Glutamatergic neuron (in vitro differentiated cells): Measurements from ENCODE around the gene HGFAC. TPM values are rescaled to one million over a fixed set of nuclear protein-coding genes. Genes with fewer than 3 reads are reported as not detected.

Experiments used
- DNase-seq: peaks from one replicate; pipeline ENCODE4 v3.0.0; 2022
- H3K27ac Mint-ChIP-seq: one replicate; pipeline ENCODE4 v1.8.0; 2020; ENCODE audit warnings: mild to moderate bottlenecking, mixed read lengths, inconsistent platforms; ENCODE audit not compliant: unreplicated experiment
- H3K27me3 Mint-ChIP-seq: one replicate; pipeline ENCODE4 v1.8.0; 2020; ENCODE audit warnings: mild to moderate bottlenecking, moderate library complexity, mixed read lengths, inconsistent platforms; ENCODE audit not compliant: unreplicated experiment
- H3K36me3 Mint-ChIP-seq: one replicate; pipeline ENCODE4 v1.8.0; 2020; ENCODE audit warnings: mild to moderate bottlenecking, mixed read lengths, inconsistent platforms; ENCODE audit not compliant: unreplicated experiment
- H3K4me1 Mint-ChIP-seq: one replicate; pipeline ENCODE4 v1.8.0; 2020; ENCODE audit warnings: mild to moderate bottlenecking, low read depth, mixed read lengths, inconsistent platforms; ENCODE audit not compliant: unreplicated experiment
- H3K4me3 Mint-ChIP-seq: one replicate; pipeline ENCODE4 v1.8.0; 2020; ENCODE audit warnings: mild to moderate bottlenecking, mixed read lengths, inconsistent platforms; ENCODE audit not compliant: unreplicated experiment
- H3K9me3 Mint-ChIP-seq: one replicate; pipeline ENCODE4 v1.8.0; 2020; ENCODE audit warnings: mild to moderate bottlenecking, moderate library complexity, mixed read lengths, inconsistent platforms; ENCODE audit not compliant: unreplicated experiment
- total RNA-seq: library from RNA; stranded (reverse); fragmentation: NEBNext Ultra II Directional; extraction: Animal tissue kit (Norgen Biotek cat#: 25700); gene quantifications from one replicate; pipeline ENCODE4 v1.2.1, GENCODE V29; 2021; ENCODE audit not compliant: unreplicated experiment
- TF ChIP-seq, protein P1 (sequence below): fragments of 200-600 bp; sonication (generic); IDR thresholded peaks from one replicate; pipeline ENCODE4 v1.5.0; 2021; ENCODE audit not compliant: partially characterized antibody, unreplicated experiment

Gene HGFAC
- total RNA-seq, 1 donor from 2014 or later, result 9.4 TPM

DNA sequence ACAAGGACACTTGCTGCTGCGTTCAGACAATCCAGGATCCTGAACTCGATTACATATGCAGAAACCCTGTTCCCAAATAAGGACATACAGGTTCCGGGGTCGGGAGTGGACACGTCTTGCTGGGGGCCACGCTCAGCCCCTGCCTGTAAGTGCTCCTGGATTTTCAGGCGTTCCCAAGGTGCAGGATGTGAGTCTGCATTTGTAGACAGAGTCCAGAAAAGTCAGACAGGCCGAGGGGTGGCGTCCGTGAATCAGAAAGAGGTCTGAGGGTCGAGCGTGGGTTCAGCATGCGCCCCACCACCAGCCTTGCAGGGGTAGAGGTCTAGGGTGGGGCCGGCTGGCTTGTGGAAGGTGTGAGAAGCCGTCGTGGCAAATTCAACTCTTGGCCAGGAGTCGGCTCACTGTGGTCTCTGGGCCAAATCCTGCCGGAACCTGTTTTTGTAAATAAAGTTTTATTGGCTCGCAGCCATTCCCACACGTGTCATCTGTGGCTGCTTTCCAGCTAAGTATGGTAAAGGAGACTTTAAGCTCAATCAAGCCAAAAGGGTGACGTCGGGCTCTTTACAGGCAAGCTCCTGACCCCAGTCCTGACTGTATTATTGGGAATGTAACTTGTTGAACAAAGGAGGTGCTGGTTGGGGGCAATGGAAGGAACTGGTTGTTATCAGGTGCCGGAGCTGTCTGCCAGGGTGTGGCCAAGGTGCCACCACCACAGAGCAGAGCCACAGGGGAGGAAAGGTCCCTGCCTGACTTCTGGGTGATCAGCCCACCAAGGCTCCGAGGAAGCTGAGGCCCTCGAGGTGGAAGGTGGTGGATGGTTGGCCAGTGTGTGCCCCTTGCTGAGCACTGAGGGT is 28.7 kb downstream of the HGFAC start:
- H3K27me3 Mint-ChIP-seq, result peaks cover 2% of the 10 kb centered on the region
- H3K4me1 Mint-ChIP-seq, result no peaks in the 10 kb centered on the region
- TF ChIP-seq, protein P1, sequence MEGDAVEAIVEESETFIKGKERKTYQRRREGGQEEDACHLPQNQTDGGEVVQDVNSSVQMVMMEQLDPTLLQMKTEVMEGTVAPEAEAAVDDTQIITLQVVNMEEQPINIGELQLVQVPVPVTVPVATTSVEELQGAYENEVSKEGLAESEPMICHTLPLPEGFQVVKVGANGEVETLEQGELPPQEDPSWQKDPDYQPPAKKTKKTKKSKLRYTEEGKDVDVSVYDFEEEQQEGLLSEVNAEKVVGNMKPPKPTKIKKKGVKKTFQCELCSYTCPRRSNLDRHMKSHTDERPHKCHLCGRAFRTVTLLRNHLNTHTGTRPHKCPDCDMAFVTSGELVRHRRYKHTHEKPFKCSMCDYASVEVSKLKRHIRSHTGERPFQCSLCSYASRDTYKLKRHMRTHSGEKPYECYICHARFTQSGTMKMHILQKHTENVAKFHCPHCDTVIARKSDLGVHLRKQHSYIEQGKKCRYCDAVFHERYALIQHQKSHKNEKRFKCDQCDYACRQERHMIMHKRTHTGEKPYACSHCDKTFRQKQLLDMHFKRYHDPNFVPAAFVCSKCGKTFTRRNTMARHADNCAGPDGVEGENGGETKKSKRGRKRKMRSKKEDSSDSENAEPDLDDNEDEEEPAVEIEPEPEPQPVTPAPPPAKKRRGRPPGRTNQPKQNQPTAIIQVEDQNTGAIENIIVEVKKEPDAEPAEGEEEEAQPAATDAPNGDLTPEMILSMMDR, result no peak
- H3K36me3 Mint-ChIP-seq, result no peaks in the 10 kb centered on the region
- H3K27ac Mint-ChIP-seq, result no peak overlapping the region
- peak; percentile 5 for DNase-seq
- no peaks in the 10 kb centered on the region for H3K9me3 Mint-ChIP-seq
- no peak overlapping the region for H3K4me3 Mint-ChIP-seq

DNA sequence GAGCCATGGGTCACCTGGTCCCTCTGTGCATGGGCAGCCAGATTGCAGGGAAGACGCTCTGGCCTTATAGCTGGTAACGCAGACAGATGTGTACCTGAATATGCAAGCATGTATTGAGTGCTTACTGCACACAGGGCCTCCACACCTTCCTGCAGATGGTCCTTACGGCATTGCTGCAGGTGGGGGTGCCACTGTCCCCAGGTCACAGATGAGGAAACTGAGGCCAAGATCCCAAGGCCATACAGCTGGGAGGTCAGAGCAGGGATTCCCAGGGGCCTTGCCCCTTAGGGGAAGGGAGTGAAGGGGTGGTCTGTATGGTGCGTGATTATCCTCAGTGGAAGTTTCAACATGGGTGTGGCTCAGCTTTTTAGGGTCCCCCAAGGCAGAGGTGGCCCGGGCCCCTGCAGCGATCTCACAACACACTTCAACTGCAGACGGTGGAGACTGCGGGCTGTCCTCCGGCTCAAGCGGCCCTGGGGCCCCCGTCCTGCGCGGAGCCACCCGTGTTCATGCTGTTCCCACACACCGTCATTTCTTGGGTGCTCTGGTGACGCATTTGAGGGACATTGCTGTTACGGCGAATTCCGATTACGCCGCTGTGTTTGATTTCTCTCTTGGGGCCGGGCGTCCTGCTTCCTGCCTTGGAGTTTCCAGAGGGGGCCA is 29.5 kb downstream of the HGFAC start:
- Mint-ChIP-seq H3K36me3 (no peaks in the 10 kb centered on the region), H3K4me3 (no peak overlapping the region), H3K27me3 (peaks cover 2% of the 10 kb centered on the region), H3K9me3 (no peaks in the 10 kb centered on the region), H3K27ac (no peak overlapping the region), H3K4me1 (no peaks in the 10 kb centered on the region)
- DNase-seq, result peak; percentile 5
- TF ChIP-seq, protein P1, result no peak

DNA sequence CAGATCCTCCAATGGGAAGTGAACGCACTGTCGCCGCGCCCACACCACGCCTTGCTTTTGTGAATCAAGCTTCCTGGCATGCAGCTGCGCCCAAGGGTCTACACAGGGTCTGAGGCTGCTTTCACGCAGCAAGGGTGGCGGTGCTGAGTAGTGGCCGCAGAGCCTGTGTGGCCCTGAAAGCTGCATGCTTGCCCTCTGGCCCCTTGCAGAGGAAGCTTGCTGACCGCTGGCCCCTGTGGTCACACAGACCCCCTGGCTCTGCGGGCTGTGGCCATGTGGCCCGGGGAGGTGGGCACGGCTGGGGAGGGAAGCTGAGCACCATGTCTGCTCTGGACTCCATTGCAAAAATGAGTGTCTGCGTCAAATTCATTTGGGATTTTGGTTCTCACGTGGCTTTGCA is 30.1 kb downstream of the HGFAC start:
- Mint-ChIP-seq H3K27me3 (peaks cover 5% of the 10 kb centered on the region), H3K27ac (no peak overlapping the region), H3K9me3 (no peaks in the 10 kb centered on the region), H3K36me3 (no peaks in the 10 kb centered on the region), H3K4me1 (peaks cover 1% of the 10 kb centered on the region), H3K4me3 (no peak overlapping the region)
- TF ChIP-seq, protein P1, result no peak
- DNase-seq, result peak; percentile 12

DNA sequence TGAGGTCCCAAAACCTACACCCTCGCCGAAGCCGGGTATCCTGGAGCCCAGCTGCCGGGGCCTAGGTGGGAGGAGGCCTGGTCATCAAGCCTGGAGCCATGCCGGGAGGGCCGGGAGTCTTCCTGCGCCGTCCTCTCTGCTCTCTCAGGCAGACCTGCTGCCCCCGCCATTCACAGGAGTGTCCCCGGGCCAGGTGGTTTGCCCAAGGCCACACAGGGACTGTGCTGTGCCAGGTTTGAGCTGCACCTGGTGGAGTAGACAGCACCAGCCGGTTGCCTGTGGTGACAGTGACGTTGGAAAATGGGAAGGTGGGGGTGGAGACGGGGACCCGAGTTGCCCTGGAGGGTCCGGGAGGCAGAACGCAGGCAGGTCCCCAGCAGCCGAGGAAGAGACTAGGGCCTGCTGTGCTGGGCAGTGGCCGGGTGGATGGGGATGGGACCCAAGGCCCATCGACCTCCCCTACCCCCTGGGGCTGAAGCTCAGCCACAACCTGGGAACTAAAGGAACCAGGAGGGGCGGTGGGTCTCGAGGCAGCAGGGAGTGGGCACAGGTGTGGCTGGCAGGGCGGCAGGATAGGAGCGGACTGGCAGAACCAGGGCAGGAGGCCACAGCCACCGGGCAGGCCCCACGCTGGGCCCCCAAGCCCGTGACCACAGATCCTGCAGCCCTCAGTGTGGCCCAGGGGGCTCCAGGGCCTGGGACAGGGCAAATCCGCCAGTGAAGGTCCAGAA is 30.8 kb downstream of the HGFAC start:
- H3K36me3 Mint-ChIP-seq, result no peaks in the 10 kb centered on the region
- no peaks in the 10 kb centered on the region for H3K9me3 Mint-ChIP-seq
- peak; percentile 14 for DNase-seq
- no peak overlapping the region for H3K4me3 Mint-ChIP-seq
- TF ChIP-seq, protein P1, result no peak
- H3K27me3 Mint-ChIP-seq, result peaks cover 5% of the 10 kb centered on the region
- H3K4me1 Mint-ChIP-seq, result peaks cover 1% of the 10 kb centered on the region
- no peak overlapping the region for H3K27ac Mint-ChIP-seq
